HepG2 (cell line): ENCODE measurements around the gene NFAT5. TPM values are rescaled to one million over a fixed set of nuclear protein-coding genes. Genes with fewer than 3 reads are reported as not detected.

ENCODE experiments used
- CCDC6 ChIP-seq: sonication (generic); formaldehyde crosslinking; IDR thresholded peaks from 2 replicates; pipeline ENCODE4 v1.8.1; 2022; ENCODE audit warnings: mild to moderate bottlenecking, missing genetic modification reagents, moderate library complexity
- E2F2 ChIP-seq: sonication (generic); formaldehyde crosslinking; IDR thresholded peaks from 2 replicates; pipeline ENCODE4 v1.4.0; 2020; ENCODE audit warnings: missing genetic modification reagents, borderline replicate concordance
- EEA1 ChIP-seq: sonication (generic); formaldehyde crosslinking; IDR thresholded peaks from 2 replicates; pipeline ENCODE4 v1.5.1; 2020; ENCODE audit warnings: mild to moderate bottlenecking, missing genetic modification reagents, borderline replicate concordance
- FOXK1 ChIP-seq: sonication (generic); formaldehyde crosslinking; IDR thresholded peaks from 2 replicates; pipeline ENCODE4 v1.4.0; 2020; ENCODE audit warnings: low read depth, missing genetic modification reagents, borderline replicate concordance
- FOXM1 ChIP-seq: sonication (generic); formaldehyde crosslinking; IDR thresholded peaks from 2 replicates; pipeline ENCODE4 v1.5.0; 2020; ENCODE audit warnings: missing genetic modification reagents
- GPBP1L1 ChIP-seq: sonication (generic); formaldehyde crosslinking; IDR thresholded peaks from 2 replicates; pipeline ENCODE4 v1.5.0; 2020; ENCODE audit warnings: mild to moderate bottlenecking, missing genetic modification reagents
- MYNN ChIP-seq: sonication (generic); formaldehyde crosslinking; IDR thresholded peaks from 2 replicates; pipeline ENCODE4 v1.4.0; 2020; ENCODE audit warnings: mild to moderate bottlenecking, low read depth, missing genetic modification reagents
- YEATS2 ChIP-seq: sonication (generic); formaldehyde crosslinking; IDR thresholded peaks from 2 replicates; pipeline ENCODE4 v1.4.0; 2020; ENCODE audit warnings: missing genetic modification reagents, borderline replicate concordance
- ZNF138 ChIP-seq: sonication (generic); formaldehyde crosslinking; IDR thresholded peaks from 2 replicates; pipeline ENCODE4 v1.5.0; 2020; ENCODE audit warnings: mild to moderate bottlenecking, low read depth, missing genetic modification reagents
- ZNF337 ChIP-seq: sonication (generic); formaldehyde crosslinking; IDR thresholded peaks from 2 replicates; pipeline ENCODE4 v1.5.1; 2020; ENCODE audit warnings: missing genetic modification reagents, low read depth, mild to moderate bottlenecking, borderline replicate concordance
- ZNF619 ChIP-seq: sonication (generic); formaldehyde crosslinking; IDR thresholded peaks from 2 replicates; pipeline ENCODE4 v1.4.0; 2020; ENCODE audit warnings: mild to moderate bottlenecking, missing genetic modification reagents
- ZNF639 ChIP-seq: conservative IDR thresholded peaks from 2 replicates; pipeline ENCODE4 v1.6.1; 2018; ENCODE audit warnings: missing genetic modification reagents
- ZNF850 ChIP-seq: sonication (generic); formaldehyde crosslinking; conservative IDR thresholded peaks from 2 replicates; pipeline ENCODE4 v1.9.0; 2021; ENCODE audit warnings: mild to moderate bottlenecking, missing genetic modification reagents
- polyA plus RNA-seq, 8 experiments: library from polyadenylated mRNA; depleted of rRNA in 3 of 8; stranded (reverse) in 7 of 8; unstranded in 1 of 8; fragments of >200 nt; fragmentation: Illumina TruSeq in 4 of 8; extraction: Trizol in 4 of 8; gene quantifications; 2 replicates each; pipeline versions ENCODE4 v1.2.1 to v1.2.3, GENCODE V29; 2011 to 2016; ENCODE audit warnings: low read depth in 4 of 8, missing spikeins in 1 of 8, mixed read lengths in 1 of 8; ENCODE audit not compliant: insufficient read depth in 1 of 8
- total RNA-seq, 5 experiments: library from RNA; depleted of rRNA; stranded (reverse); fragments of >200 nt; fragmentation: Illumina TruSeq; extraction: Trizol; gene quantifications; 2 replicates each; pipeline ENCODE4 v1.2.3, GENCODE V29; 2016; ENCODE audit warnings: low read depth in 1 of 5
- TF ChIP-seq, protein P1 (sequence below): fragments of 450-650 bp; IDR thresholded peaks from 2 replicates; pipeline ENCODE4 v1.6.1; 2016
- TF ChIP-seq, protein P2 (sequence below): fragments of 450-650 bp; IDR thresholded peaks from 2 replicates; pipeline ENCODE4 v1.6.1; 2017
- TF ChIP-seq, protein P3 (sequence below): sonication (generic); formaldehyde crosslinking; IDR thresholded peaks from 2 replicates; pipeline ENCODE4 v1.9.0; 2021; ENCODE audit warnings: missing genetic modification reagents, borderline replicate concordance
- TF ChIP-seq, protein P4 (sequence below): IDR thresholded peaks from 2 replicates; pipeline ENCODE4 v1.6.1; 2016; ENCODE audit warnings: low read depth

NFAT5 gene
- total and polyA plus RNA-seq, 2 of the 13 experiments (the other 11 are each of a cell fraction or from before 2014, with no cell fraction given), result 20.5 to 54.3 TPM

DNA sequence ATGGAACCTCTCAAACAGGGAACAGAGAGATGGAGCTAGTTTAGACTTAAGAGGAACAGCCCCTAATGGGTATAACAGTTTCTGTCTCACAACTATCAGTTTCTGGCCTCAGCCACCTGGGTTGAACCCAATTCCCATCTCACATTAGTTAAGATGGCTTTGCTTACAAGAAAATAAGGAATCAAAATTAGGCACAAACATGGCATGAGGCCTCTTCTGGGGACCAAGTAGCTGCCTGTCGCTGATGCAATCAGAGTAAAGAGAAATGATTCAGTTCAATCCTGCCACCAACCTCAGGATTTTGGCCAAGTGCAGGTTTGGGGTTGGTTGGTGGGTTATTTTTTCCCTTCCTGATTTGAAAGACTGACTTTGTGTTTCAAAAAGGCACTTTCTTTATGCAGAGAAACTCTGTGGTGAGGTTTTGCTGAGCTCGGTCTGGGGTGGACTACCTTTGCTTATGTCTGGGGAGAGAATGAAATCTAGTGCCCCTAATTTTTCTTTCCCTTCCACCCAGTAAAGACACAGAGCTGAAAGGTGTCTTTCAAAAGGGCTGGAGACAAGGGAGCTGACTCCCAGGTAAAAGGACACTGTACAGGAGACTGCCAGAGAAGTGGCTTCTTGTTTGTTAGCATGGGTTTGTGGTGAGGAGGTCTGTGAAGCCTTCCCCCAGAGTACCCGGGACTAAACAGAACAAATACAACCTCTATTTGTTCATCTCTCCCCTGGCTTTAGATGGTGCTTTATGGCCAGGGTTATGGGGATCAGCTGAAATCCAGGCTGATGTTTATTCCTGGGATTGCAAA is 44.8 kb upstream of the NFAT5 start (continued):
- TF ChIP-seq FOXM1 (CRISPR knock-in tag), result no peak
- TF ChIP-seq CCDC6, result peak; percentile 58; the same call in 1 of the 2 replicates
- TF ChIP-seq, protein P1, sequence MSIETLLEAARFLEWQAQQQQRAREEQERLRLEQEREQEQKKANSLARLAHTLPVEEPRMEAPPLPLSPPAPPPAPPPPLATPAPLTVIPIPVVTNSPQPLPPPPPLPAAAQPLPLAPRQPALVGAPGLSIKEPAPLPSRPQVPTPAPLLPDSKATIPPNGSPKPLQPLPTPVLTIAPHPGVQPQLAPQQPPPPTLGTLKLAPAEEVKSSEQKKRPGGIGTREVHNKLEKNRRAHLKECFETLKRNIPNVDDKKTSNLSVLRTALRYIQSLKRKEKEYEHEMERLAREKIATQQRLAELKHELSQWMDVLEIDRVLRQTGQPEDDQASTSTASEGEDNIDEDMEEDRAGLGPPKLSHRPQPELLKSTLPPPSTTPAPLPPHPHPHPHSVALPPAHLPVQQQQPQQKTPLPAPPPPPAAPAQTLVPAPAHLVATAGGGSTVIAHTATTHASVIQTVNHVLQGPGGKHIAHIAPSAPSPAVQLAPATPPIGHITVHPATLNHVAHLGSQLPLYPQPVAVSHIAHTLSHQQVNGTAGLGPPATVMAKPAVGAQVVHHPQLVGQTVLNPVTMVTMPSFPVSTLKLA, result no peak
- TF ChIP-seq ZNF639 (CRISPR knock-in tag), result no peak
- TF ChIP-seq EEA1 (CRISPR knock-in tag), result no peak
- no peak for TF ChIP-seq MYNN (CRISPR knock-in tag)
- TF ChIP-seq ZNF850 (CRISPR knock-in tag), result no peak
- no peak for TF ChIP-seq YEATS2
- no peak for TF ChIP-seq GPBP1L1 (CRISPR knock-in tag)
- TF ChIP-seq, protein P2, sequence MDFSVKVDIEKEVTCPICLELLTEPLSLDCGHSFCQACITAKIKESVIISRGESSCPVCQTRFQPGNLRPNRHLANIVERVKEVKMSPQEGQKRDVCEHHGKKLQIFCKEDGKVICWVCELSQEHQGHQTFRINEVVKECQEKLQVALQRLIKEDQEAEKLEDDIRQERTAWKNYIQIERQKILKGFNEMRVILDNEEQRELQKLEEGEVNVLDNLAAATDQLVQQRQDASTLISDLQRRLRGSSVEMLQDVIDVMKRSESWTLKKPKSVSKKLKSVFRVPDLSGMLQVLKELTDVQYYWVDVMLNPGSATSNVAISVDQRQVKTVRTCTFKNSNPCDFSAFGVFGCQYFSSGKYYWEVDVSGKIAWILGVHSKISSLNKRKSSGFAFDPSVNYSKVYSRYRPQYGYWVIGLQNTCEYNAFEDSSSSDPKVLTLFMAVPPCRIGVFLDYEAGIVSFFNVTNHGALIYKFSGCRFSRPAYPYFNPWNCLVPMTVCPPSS, result no peak
- TF ChIP-seq, protein P3, sequence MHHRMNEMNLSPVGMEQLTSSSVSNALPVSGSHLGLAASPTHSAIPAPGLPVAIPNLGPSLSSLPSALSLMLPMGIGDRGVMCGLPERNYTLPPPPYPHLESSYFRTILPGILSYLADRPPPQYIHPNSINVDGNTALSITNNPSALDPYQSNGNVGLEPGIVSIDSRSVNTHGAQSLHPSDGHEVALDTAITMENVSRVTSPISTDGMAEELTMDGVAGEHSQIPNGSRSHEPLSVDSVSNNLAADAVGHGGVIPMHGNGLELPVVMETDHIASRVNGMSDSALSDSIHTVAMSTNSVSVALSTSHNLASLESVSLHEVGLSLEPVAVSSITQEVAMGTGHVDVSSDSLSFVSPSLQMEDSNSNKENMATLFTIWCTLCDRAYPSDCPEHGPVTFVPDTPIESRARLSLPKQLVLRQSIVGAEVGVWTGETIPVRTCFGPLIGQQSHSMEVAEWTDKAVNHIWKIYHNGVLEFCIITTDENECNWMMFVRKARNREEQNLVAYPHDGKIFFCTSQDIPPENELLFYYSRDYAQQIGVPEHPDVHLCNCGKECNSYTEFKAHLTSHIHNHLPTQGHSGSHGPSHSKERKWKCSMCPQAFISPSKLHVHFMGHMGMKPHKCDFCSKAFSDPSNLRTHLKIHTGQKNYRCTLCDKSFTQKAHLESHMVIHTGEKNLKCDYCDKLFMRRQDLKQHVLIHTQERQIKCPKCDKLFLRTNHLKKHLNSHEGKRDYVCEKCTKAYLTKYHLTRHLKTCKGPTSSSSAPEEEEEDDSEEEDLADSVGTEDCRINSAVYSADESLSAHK, result no peak
- TF ChIP-seq FOXK1 (CRISPR knock-in tag), result 0 out of 2 replicates have a peak, but pooled peaks have one; percentile 26
- TF ChIP-seq ZNF138 (CRISPR knock-in tag), result 0 out of 2 replicates have a peak, but pooled peaks have one; percentile 48
- no peak for TF ChIP-seq ZNF619 (CRISPR knock-in tag)
- TF ChIP-seq ZNF337, result no peak
- TF ChIP-seq, protein P4, sequence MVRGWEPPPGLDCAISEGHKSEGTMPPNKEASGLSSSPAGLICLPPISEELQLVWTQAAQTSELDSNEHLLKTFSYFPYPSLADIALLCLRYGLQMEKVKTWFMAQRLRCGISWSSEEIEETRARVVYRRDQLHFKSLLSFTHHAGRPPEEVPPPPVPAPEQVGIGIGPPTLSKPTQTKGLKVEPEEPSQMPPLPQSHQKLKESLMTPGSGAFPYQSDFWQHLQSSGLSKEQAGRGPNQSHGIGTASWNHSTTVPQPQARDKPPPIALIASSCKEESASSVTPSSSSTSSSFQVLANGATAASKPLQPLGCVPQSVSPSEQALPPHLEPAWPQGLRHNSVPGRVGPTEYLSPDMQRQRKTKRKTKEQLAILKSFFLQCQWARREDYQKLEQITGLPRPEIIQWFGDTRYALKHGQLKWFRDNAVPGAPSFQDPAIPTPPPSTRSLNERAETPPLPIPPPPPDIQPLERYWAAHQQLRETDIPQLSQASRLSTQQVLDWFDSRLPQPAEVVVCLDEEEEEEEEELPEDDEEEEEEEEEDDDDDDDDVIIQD (CRISPR knock-in tag), result 0 out of 2 replicates have a peak, but pooled peaks have one; percentile 38
- no peak for TF ChIP-seq E2F2 (CRISPR knock-in tag)
